GM18870 (cell line): Measurements from ENCODE around the gene COG8.
"Not testable (repeated sequence)": the region's sequence is repeated elsewhere in the genome, so short reads cannot be mapped to it uniquely, and the experiment has no call there.

ENCODE experiments used
- ATAC-seq: cut with Tn5 transposase; IDR thresholded peaks from one replicate; pipeline ENCODE4 v1.9.1; 2021; ENCODE audit warnings: moderate library complexity; ENCODE audit not compliant: unreplicated experiment

Gene COG8

DNA sequence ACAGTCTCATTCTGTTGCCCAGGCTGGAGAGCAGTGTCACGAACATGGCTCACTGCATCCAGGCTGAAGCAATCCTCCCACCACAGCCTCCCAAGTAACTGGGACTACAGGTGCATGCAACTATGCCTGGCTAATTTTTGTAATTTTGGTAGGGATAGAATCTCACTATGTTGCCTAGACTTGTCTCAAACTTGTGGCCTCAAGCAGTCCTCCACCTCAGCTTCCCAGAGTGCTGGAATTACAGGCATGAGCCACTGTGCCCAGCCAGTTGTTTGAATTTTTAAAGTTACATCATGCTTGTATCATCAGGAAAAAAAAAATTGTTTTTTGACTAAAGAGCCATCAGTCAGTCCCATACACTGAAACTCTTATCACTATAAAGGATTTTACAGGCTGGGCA, 45.3 kb downstream of the COG8 start:
- ATAC-seq, result no peak

DNA sequence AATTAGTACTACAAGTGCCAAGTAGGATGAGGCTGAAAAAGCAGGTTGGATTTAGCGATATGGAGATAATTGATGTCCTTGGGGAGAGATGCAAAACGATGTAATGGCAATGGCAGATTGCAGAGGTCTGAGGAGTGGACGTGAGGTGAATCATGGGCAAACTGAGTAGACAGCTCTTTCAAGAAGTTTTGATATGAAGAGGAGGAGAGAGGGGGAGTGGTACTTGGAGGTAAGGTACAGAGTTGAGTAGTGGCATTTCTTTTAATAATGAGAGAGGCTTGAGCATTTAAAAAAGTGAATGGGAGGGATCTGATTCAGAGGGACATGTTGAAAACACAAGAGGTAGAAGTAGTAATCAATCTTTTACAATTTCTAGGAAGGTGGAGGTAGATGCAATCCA, 46.0 kb downstream of the COG8 start:
- ATAC-seq, result no peak

DNA sequence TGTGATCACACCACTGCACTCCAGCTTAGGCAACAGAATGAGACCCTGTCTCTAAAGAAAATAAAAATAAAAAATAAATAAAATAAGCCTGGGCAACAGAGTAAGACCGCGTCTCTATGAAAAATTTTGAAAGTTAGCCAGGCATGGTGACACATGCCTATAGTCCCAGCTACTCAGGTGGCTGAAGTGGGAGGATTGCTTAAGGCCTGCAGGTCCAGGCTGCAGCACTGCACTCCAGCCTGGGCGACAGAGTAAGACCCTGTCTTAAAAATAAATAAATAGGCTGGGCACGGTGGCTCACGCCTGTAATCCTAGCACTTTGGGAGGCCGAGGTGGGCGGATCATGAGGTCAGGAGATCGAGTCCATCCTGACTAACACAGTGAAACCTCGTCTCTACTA, 47.7 kb downstream of the COG8 start:
- ATAC-seq, result not testable (repeated sequence)

DNA sequence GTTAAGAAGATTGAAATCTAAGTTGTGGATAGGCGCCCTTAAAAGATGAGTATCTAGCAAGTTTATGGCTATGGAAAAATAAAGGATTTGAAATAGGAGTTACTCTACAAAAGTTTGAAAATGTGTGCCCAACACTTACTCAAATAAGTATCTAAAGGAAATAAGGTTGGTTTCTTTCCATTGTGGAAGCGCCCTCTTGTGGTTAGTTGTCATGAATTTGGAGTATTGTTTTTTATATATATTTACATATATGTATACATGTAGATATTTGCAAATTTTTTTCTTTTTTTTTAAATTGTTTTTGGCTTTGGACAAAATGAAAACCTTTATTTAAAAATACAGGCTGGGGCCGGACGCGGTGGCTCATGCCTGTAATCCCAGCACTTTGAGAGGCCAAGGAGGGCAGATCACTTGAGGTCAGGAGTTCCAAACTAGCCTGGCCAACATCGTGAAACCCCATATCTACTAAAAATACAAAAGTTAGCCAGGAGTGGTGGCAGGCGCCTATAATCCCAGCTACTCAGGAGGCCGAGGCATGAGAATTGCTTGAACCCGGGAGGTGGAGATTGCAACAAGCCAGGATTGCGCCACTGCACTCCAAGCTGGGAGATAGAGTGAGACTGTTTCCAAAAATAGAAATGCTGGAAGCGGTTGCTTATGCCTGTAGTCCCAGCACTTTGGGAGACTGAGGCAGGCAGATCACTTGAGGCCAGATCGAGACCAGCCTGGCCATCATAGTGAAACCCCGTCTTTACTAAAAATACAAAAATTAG, 52.2 kb downstream of the COG8 start:
- ATAC-seq, result no peak

DNA sequence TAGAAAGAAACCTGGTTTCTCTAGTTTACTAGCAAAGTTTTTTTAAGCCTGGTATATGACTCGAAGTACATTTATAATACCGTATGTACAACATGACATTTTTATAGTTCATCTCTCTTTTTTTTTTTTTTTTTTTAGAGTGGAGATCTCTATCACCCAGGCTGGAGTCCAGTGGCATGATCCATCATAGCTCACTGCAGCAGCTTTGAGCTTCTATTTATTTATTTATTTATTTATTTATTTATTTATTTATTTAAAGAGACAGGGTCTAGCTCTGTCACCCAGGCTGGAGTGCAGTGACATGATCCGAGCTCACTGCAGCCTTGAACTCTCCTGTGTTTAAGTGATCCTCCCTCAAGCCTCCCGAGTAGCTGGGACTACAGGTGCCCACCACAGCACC, 54.1 kb downstream of the COG8 start:
- ATAC-seq, result no peak

DNA sequence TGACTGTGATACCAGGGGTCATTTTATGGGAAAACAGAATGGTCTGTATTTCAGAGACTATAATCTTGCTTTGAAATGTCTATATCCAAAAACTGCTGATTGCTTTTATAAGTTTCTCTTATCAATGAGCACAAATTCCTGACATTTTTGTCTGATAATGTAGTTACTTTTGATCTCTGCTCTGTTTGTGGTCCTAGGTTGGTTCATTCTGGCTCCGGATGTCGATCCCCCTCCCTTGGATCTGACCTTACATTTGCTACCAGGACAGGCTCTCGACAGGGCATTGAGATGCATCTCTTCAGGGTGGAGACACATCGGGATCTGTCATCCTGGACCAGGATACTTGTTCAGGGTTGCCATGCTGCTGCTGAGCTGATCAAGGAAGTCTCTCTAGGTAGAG, 55.5 kb downstream of the COG8 start:
- no peak for ATAC-seq

DNA sequence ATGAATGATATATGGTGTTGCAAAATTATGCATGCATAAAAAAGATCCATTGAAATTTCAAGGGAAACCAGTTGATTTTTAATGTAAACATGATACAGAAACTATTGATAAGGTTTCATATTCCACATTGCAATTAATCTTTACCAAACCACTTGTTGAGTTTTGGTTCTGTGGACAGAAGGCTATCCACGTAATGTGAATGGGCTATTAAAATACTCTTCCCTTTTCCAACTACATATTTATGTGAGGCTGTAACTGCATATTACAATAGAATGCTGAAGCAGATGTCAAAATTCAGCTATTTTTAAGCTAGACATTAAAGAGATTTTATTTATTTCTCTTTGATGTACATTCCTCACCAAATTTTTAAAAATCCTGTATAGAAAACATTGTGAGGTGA, 62.0 kb downstream of the COG8 start:
- ATAC-seq, result no peak
